NT2/D1 (cell line): ENCODE data around the gene NFIL3.

ENCODE experiments used
- YY1 ChIP-seq: IDR thresholded peaks from 2 replicates; pipeline ENCODE4 v1.6.1; 2011; ENCODE audit not compliant: insufficient read length, insufficient read depth
- ZNF274 ChIP-seq: IDR thresholded peaks from 2 replicates; pipeline ENCODE4 v1.6.1; 2011; ENCODE audit warnings: mild to moderate bottlenecking, low read depth, low read length

GRCh38 chr9:91420501-91421127 lies 3.0 kb downstream of the NFIL3 start:
- no peak for TF ChIP-seq YY1
- no peak for TF ChIP-seq ZNF274
